ENCODE results near the gene ASAH2.

ASAH2 gene

GRCh38 chr10:50216418-50216817 is 34.9 kb downstream of the ASAH2 start:
- in situ Hi-C loops (cut with HindIII; ENCODE audit: low sequenced_read_pairs): no loop called here
- TF ChIP-seq, protein P1, sequence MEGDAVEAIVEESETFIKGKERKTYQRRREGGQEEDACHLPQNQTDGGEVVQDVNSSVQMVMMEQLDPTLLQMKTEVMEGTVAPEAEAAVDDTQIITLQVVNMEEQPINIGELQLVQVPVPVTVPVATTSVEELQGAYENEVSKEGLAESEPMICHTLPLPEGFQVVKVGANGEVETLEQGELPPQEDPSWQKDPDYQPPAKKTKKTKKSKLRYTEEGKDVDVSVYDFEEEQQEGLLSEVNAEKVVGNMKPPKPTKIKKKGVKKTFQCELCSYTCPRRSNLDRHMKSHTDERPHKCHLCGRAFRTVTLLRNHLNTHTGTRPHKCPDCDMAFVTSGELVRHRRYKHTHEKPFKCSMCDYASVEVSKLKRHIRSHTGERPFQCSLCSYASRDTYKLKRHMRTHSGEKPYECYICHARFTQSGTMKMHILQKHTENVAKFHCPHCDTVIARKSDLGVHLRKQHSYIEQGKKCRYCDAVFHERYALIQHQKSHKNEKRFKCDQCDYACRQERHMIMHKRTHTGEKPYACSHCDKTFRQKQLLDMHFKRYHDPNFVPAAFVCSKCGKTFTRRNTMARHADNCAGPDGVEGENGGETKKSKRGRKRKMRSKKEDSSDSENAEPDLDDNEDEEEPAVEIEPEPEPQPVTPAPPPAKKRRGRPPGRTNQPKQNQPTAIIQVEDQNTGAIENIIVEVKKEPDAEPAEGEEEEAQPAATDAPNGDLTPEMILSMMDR (IDR thresholded peaks at IDR 0.05; ENCODE audit: low read depth, low read length, missing control alignments): no peak

DNA sequence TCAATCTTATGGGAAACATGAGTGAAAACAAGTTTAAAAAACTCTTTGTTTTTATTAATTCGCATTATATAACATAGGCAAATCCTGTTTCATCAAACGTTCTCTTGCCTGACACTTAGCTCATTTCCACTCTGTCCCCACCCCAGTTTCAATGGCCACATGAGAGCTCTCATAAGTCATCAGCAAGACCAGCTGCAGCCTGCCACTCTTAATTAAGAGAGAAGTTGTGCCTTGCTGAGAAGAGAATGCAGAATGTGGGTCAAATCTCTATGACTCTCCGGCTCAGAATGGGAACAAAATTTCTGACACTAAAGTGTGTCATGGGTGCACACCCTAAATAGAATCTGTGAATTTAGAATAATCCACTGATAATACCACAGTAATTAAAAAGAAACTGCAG is 39.6 kb downstream of the ASAH2 start:
- no peak overlapping the region for H3K4me3 ChIP-seq (ENCODE audit: low read depth, low read length)
- TF ChIP-seq, protein P1 (IDR thresholded peaks at IDR 0.05; ENCODE audit: low read depth, low read length, missing control alignments): no peak
- in situ Hi-C loops (cut with HindIII; ENCODE audit: low sequenced_read_pairs): no loop called here
- no peak for DNase-seq (ENCODE audit: low read depth)

More at GRCh38 chr10:50216418-50216817, 34.9 kb downstream of the ASAH2 start:
- no peak for DNase-seq (ENCODE audit: low read depth)
- no peak overlapping the region for H3K4me3 ChIP-seq (ENCODE audit: low read depth, low read length)

GRCh38 chr10:50210876-50211275 is 40.4 kb downstream of the ASAH2 start:
- TF ChIP-seq, protein P1 (IDR thresholded peaks at IDR 0.05; ENCODE audit: low read depth, low read length, missing control alignments): no peak
- no peak for DNase-seq (ENCODE audit: low read depth)
- in situ Hi-C loops (cut with HindIII; ENCODE audit: low sequenced_read_pairs): no loop called here
- H3K4me3 ChIP-seq (ENCODE audit: low read depth, low read length): no peak overlapping the region

Data from astrocyte of the cerebellum (primary cell).